SW480 (cell line): Measurements from ENCODE around the gene ZNF236.

ENCODE experiments used
- DNase-seq: peaks from one replicate; pipeline ENCODE4 v3.0.0-alpha.2; 2016; ENCODE audit warnings: low spot score

The ZNF236 gene

GRCh38 chr18:76821356-76821874, 942 bp upstream of the ZNF236 start:
- no peak for DNase-seq

- DNase-seq = peak; percentile 22
Measured at GRCh38 chr18:76821875-76822505, 367 bp upstream of the ZNF236 start.

- DNase-seq = no peak
Measured at GRCh38 chr18:76823161-76823538, 793 bp downstream of the ZNF236 start.

- DNase-seq = no peak
Measured at GRCh38 chr18:76823587-76824011, 1.2 kb downstream of the ZNF236 start.

- DNase-seq = no peak
Measured at GRCh38 chr18:76824145-76824676, 1.9 kb downstream of the ZNF236 start.

GRCh38 chr18:76824754-76825153, 2.4 kb downstream of the ZNF236 start:
- DNase-seq = no peak

- no peak for DNase-seq
Measured at GRCh38 chr18:76827205-76828200, 5.1 kb downstream of the ZNF236 start.

GRCh38 chr18:76834379-76834778, 12.0 kb downstream of the ZNF236 start:
- DNase-seq = no peak

- no peak for DNase-seq
Measured at GRCh38 chr18:76835380-76835779, 13.0 kb downstream of the ZNF236 start.

- no peak for DNase-seq
Measured at GRCh38 chr18:76837071-76837470, 14.7 kb downstream of the ZNF236 start.

- no peak for DNase-seq
Measured at GRCh38 chr18:76838182-76838581, 15.8 kb downstream of the ZNF236 start.

GRCh38 chr18:76839086-76839794, 16.9 kb downstream of the ZNF236 start:
- DNase-seq = no peak

- no peak for DNase-seq
Measured at GRCh38 chr18:76842837-76843530, 20.6 kb downstream of the ZNF236 start.

- no peak for DNase-seq
Measured at GRCh38 chr18:76844144-76844543, 21.8 kb downstream of the ZNF236 start.

- DNase-seq = no peak
Measured at GRCh38 chr18:76844742-76845477, 22.6 kb downstream of the ZNF236 start.

- no peak for DNase-seq
Measured at GRCh38 chr18:76846217-76846616, 23.9 kb downstream of the ZNF236 start.

GRCh38 chr18:76847916-76848315, 25.6 kb downstream of the ZNF236 start:
- DNase-seq = no peak

GRCh38 chr18:76850112-76850511, 27.8 kb downstream of the ZNF236 start:
- no peak for DNase-seq

- no peak for DNase-seq
Measured at GRCh38 chr18:76855594-76855993, 33.2 kb downstream of the ZNF236 start.

GRCh38 chr18:76857476-76857875, 35.1 kb downstream of the ZNF236 start:
- no peak for DNase-seq
